Mesenchymal stem cell (in vitro differentiated cells and primary cell): Measurements from ENCODE around the gene SLC3A2.
"Not testable (repeated sequence)": the region's sequence is repeated elsewhere in the genome, so short reads cannot be mapped to it uniquely, and the experiment has no call there.

Experiments
- DNase-seq: peaks from one replicate; pipeline ENCODE4 v3.0.0-alpha.2; 2013
- H2AFZ ChIP-seq: one replicate; pipeline ENCODE4 v1.6.1; 2013; ENCODE audit warnings: low read depth, mild to moderate bottlenecking, control low read depth, inconsistent platforms, low read length, moderate library complexity
- H2AK5ac ChIP-seq: 2 replicates; pipeline ENCODE4 v1.6.1; 2013; ENCODE audit warnings: low read length, moderate library complexity, mild to moderate bottlenecking, inconsistent platforms; ENCODE audit not compliant: severe bottlenecking
- H2BK120ac ChIP-seq: one replicate; pipeline ENCODE4 v1.6.1; 2013; ENCODE audit warnings: low read depth, mild to moderate bottlenecking, inconsistent platforms, low read length, moderate library complexity
- H2BK12ac ChIP-seq, 2 experiments: one replicate each; pipeline ENCODE4 v1.6.1; 2013; ENCODE audit warnings: inconsistent platforms in 2 of 2, low read length in 2 of 2, mild to moderate bottlenecking in 2 of 2, moderate library complexity in 2 of 2, control low read depth in 1 of 2
- H2BK15ac ChIP-seq: one replicate; pipeline ENCODE4 v1.6.1; 2013; ENCODE audit warnings: mild to moderate bottlenecking, low read depth, inconsistent platforms; ENCODE audit not compliant: poor library complexity, severe bottlenecking
- H2BK5ac ChIP-seq: 2 replicates; pipeline ENCODE4 v1.6.1; 2013; ENCODE audit warnings: low read depth, mild to moderate bottlenecking, low read length, control low read depth, inconsistent platforms; ENCODE audit not compliant: poor library complexity, severe bottlenecking
- H3K14ac ChIP-seq, 2 experiments: one replicate each; pipeline ENCODE4 v1.6.1; 2013; ENCODE audit warnings: inconsistent platforms in 2 of 2, low read length in 2 of 2, control low read depth in 1 of 2, mild to moderate bottlenecking in 1 of 2, moderate library complexity in 1 of 2
- H3K18ac ChIP-seq, 2 experiments: one replicate each; pipeline ENCODE4 v1.6.1; 2013; ENCODE audit warnings: inconsistent platforms in 2 of 2, low read length in 2 of 2, control low read depth in 1 of 2, low read depth in 1 of 2, mild to moderate bottlenecking in 1 of 2
- H3K23ac ChIP-seq, 2 experiments: one replicate each; pipeline ENCODE4 v1.6.1; 2013; ENCODE audit warnings: inconsistent platforms in 2 of 2, low read length in 2 of 2, mild to moderate bottlenecking in 2 of 2, moderate library complexity in 2 of 2, control low read depth in 1 of 2
- H3K27ac ChIP-seq: 2 replicates; pipeline ENCODE4 v1.5.1; 2013; ENCODE audit warnings: mild to moderate bottlenecking, moderate library complexity, low read length, control low read depth, inconsistent platforms; ENCODE audit not compliant: poor library complexity, severe bottlenecking
- H3K27me3 ChIP-seq, 2 experiments: 2 replicates each; pipeline versions ENCODE4 v1.6.1 to v1.7.0; 2013; ENCODE audit warnings: low read length in 2 of 2, mild to moderate bottlenecking in 2 of 2, moderate library complexity in 2 of 2, control low read depth in 1 of 2, inconsistent platforms in 1 of 2; ENCODE audit not compliant: control insufficient read depth in 1 of 2, insufficient read depth in 1 of 2
- H3K36me3 ChIP-seq, 2 experiments: 2 replicates each; pipeline versions ENCODE4 v1.6.1 to v1.7.0; 2013; ENCODE audit warnings: low read length in 2 of 2, control low read depth in 1 of 2, inconsistent platforms in 1 of 2, low read depth in 1 of 2, mild to moderate bottlenecking in 1 of 2; ENCODE audit not compliant: insufficient read depth in 2 of 2, control insufficient read depth in 1 of 2
- H3K4ac ChIP-seq, 2 experiments: one replicate each; pipeline ENCODE4 v1.6.1; 2013; ENCODE audit warnings: inconsistent platforms in 2 of 2, low read length in 2 of 2, mild to moderate bottlenecking in 2 of 2, moderate library complexity in 2 of 2, control low read depth in 1 of 2, low read depth in 1 of 2
- H3K4me1 ChIP-seq: 2 replicates; pipeline ENCODE4 v1.6.1; 2013; ENCODE audit warnings: low read depth, low read length, control low read depth; ENCODE audit not compliant: control insufficient read depth, insufficient read depth
- H3K4me2 ChIP-seq: 2 replicates; pipeline ENCODE4 v1.6.1; 2013; ENCODE audit warnings: low read length, mild to moderate bottlenecking, inconsistent platforms; ENCODE audit not compliant: poor library complexity, severe bottlenecking
- H3K4me3 ChIP-seq, 2 experiments: 2 replicates each; pipeline versions ENCODE4 v1.5.1 to v1.7.0; 2013; ENCODE audit warnings: low read length in 2 of 2, mild to moderate bottlenecking in 2 of 2, control low read depth in 1 of 2, low read depth in 1 of 2; ENCODE audit not compliant: insufficient read depth in 1 of 2
- H3K79me1 ChIP-seq: replicated peaks from 2 replicates; pipeline ENCODE4 v1.6.1; 2013; ENCODE audit warnings: mild to moderate bottlenecking, control low read depth, low read length, inconsistent platforms; ENCODE audit not compliant: poor library complexity, severe bottlenecking
- H3K9ac ChIP-seq: 2 replicates; pipeline ENCODE4 v1.7.0; 2013; ENCODE audit warnings: mild to moderate bottlenecking, low read length, moderate library complexity
- H3K9me3 ChIP-seq: 2 replicates; pipeline ENCODE4 v1.7.0; 2013; ENCODE audit warnings: mild to moderate bottlenecking, low read length; ENCODE audit not compliant: control insufficient read depth
- H4K8ac ChIP-seq: one replicate; pipeline ENCODE4 v1.6.1; 2013; ENCODE audit warnings: inconsistent platforms, mild to moderate bottlenecking, low read length, moderate library complexity
- H4K91ac ChIP-seq: one replicate; pipeline ENCODE4 v1.6.1; 2013; ENCODE audit warnings: mild to moderate bottlenecking, low read length, inconsistent platforms
- WGBS: methylation state at CpG from one replicate; pipeline ENCODE4 v1.1.7; 2013; ENCODE audit warnings: mixed read lengths; 5-methylcytosine and 5-hydroxymethylcytosine counted together

Gene SLC3A2

GRCh38 chr11:62859281-62859703 lies 21.4 kb upstream of the SLC3A2 start:
- H3K18ac ChIP-seq, H2BK5ac ChIP-seq, H3K23ac ChIP-seq, H2BK15ac ChIP-seq, H2AK5ac ChIP-seq, H3K4me3 ChIP-seq, H3K79me1 ChIP-seq, H2BK12ac ChIP-seq, H3K4me2 ChIP-seq, H3K14ac ChIP-seq, H3K36me3 ChIP-seq, H2AFZ ChIP-seq, H3K4me1 ChIP-seq, H4K91ac ChIP-seq, DNase-seq, H3K9ac ChIP-seq, H2BK120ac ChIP-seq, H3K27me3 ChIP-seq, H4K8ac ChIP-seq, H3K4ac ChIP-seq, H3K9me3 ChIP-seq, H3K27ac ChIP-seq: not testable (repeated sequence)
- 94% methylated on average over 8 of the region's 8 CpGs for WGBS

GRCh38 chr11:62860835-62861563 lies 19.7 kb upstream of the SLC3A2 start:
- no peak overlapping the region for H3K4me2 ChIP-seq
- H2AFZ ChIP-seq = no peak overlapping the region
- H3K79me1 ChIP-seq = peaks cover 12% of the 10 kb centered on the region
- H2BK120ac ChIP-seq = no peak overlapping the region
- H2BK15ac ChIP-seq = no peak overlapping the region
- H4K8ac ChIP-seq = no peak overlapping the region
- DNase-seq = no peak
- H3K27me3 ChIP-seq = no peaks in the 10 kb centered on the region
- no peak overlapping the region for H3K27ac ChIP-seq
- H3K9ac ChIP-seq = no peak overlapping the region
- H3K4ac ChIP-seq = no peak overlapping the region
- H3K4me3 ChIP-seq = no peak overlapping the region
- H3K23ac ChIP-seq = peak overlapping the region in 1 of 2 experiments; percentile 70
- H4K91ac ChIP-seq = no peak overlapping the region
- H2BK5ac ChIP-seq = no peak overlapping the region
- H3K4me1 ChIP-seq = peaks cover 5% of the 10 kb centered on the region
- H2BK12ac ChIP-seq = no peak overlapping the region
- no peaks in the 10 kb centered on the region for H3K9me3 ChIP-seq
- no peak overlapping the region for H2AK5ac ChIP-seq
- H3K18ac ChIP-seq = no peak overlapping the region
- no peaks in the 10 kb centered on the region for H3K36me3 ChIP-seq
- 94% methylated on average over 3 of the region's 5 CpGs for WGBS
- no peak overlapping the region for H3K14ac ChIP-seq

- H3K23ac ChIP-seq = peak overlapping the region in 1 of 2 experiments; percentile 70
- H3K79me1 ChIP-seq = peaks cover 14% of the 10 kb centered on the region
- not testable (repeated sequence) for H4K8ac ChIP-seq, H2BK15ac ChIP-seq, H3K36me3 ChIP-seq, H2AFZ ChIP-seq, H3K9me3 ChIP-seq, H3K4me3 ChIP-seq, H2BK120ac ChIP-seq, H3K18ac ChIP-seq, H4K91ac ChIP-seq, H2BK12ac ChIP-seq, H2AK5ac ChIP-seq, H3K9ac ChIP-seq, H3K14ac ChIP-seq, H3K4ac ChIP-seq, H3K27me3 ChIP-seq, DNase-seq, H3K4me2 ChIP-seq, H2BK5ac ChIP-seq, H3K4me1 ChIP-seq, H3K27ac ChIP-seq
- 91% methylated on average over 16 of the region's 16 CpGs for WGBS
These were observed 19.0 kb upstream of the SLC3A2 start for GRCh38 chr11:62861564-62862192.

GRCh38 chr11:62863687-62864335 lies 16.9 kb upstream of the SLC3A2 start:
- Histone ChIP-seq H4K8ac (no peak overlapping the region), H3K4me2 (no peak overlapping the region), H2AK5ac (no peak overlapping the region), H3K23ac (no peak overlapping the region), H3K27me3 (no peaks in the 10 kb centered on the region), H3K18ac (no peak overlapping the region), H2BK15ac (no peak overlapping the region), H3K79me1 (peaks cover 15% of the 10 kb centered on the region), H2BK120ac (no peak overlapping the region), H4K91ac (no peak overlapping the region), H2BK12ac (no peak overlapping the region), H2AFZ (no peak overlapping the region), H2BK5ac (no peak overlapping the region), H3K9me3 (no peaks in the 10 kb centered on the region), H3K4me1 (no peaks in the 10 kb centered on the region), H3K4me3 (no peak overlapping the region), H3K9ac (peak overlapping the region; percentile 15), H3K14ac (no peak overlapping the region), H3K36me3 (no peaks in the 10 kb centered on the region), H3K4ac (no peak overlapping the region), H3K27ac (no peak overlapping the region)
- DNase-seq = no peak
- 100% methylated on average over 2 of the region's 4 CpGs for WGBS
